GM12874 (cell line): ENCODE measurements around the gene CCDC68.

Source experiments
- CTCF ChIP-seq: IDR thresholded peaks from 2 replicates; pipeline ENCODE4 v1.5.1; 2011; ENCODE audit warnings: low read depth, mild to moderate bottlenecking, control low read depth, low read length, moderate library complexity; ENCODE audit not compliant: insufficient read depth

Gene CCDC68

DNA sequence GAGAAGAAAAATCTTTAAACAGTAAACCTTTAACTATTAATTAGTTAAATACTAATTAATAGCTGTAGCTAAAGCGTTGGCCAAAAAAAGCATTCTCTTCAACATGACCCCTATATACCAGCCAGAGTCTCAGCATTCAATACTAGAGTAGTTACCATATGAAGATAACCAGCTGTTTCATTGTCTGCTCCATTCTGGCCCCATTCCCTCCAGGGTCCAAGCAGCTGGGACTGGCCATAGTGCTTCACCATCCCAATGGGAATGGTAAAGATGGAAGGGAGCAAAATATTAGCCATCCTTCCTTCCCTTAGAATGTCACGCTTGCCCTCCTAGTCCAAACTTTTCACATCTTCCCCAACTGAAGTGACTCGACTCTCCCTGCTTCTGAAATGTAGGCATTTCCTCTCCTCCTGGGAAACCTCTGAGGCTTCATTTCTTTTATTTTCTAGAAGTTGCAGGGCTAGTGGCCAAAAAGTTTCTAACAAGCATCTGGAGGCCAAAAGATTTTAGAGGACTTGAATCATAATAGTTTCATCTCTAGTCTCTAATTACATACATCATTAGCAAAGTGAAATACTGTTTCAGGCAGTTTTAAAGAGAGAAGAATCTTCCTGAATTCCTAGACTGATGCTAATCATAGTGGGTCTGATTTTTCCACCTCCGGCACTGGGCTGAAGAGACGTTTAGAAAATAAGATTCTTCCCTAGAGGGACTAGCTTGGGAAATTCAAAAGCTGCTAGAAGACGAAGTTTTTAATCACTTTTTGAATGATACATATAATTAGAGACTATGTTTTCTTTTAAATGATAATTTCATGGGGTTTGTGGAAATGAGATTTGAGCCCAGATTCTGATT, 52.7 kb downstream of the CCDC68 start:
- TF ChIP-seq CTCF = no peak

DNA sequence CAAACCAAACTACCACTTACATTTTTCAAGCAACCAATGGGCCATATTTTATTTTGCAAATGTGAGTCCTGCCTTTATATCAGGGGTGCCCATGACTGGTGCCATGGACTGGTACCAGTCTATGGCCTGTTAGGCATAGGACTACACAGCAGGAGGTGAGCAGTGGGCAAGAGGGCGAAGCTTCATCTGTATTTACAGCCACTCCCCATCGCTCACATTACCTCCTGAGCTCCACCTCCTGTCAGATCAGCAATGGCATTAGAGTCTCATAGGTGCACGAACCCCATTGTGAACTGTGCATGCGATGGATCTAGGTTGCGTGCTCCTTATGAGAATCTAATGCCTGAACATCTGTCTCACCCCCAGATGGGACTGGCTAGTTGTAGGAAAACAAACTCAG, 53.6 kb downstream of the CCDC68 start:
- no peak for TF ChIP-seq CTCF

DNA sequence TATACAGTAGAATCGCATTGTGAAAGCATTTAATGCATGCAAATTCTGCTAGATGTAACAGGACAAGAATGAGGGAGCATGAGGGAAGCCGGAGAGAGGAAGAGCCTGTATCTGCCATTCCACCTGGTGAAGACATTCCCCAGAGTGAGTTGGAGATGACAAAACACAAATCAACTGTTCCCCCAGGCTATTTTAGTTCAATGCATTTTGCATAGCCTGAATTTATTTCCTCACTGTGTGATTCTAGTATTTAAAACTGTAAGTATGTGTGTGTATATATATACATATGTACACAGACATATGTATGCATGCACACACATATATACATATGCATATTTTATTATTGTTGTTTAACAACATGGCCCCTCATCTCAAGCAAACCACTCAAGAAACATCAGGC, 54.7 kb downstream of the CCDC68 start:
- no peak for TF ChIP-seq CTCF

GRCh38 chr18:54900290-54900689, 59.0 kb downstream of the CCDC68 start:
- no peak for TF ChIP-seq CTCF

GRCh38 chr18:54899500-54899899, 59.8 kb downstream of the CCDC68 start:
- no peak for TF ChIP-seq CTCF

GRCh38 chr18:54888933-54889332, 70.3 kb downstream of the CCDC68 start:
- TF ChIP-seq CTCF = no peak

GRCh38 chr18:54888378-54888777, 70.9 kb downstream of the CCDC68 start:
- no peak for TF ChIP-seq CTCF
